DND-41 (cell line): ENCODE data around the gene NELL2.

Experiments used
- ATAC-seq: fragments of 200-7000 bp; cut with Tn5 transposase; 3 replicates; pipeline ENCODE4 v1.9.1; 2021; ENCODE audit warnings: low read depth; ENCODE audit not compliant: insufficient read depth
- DNase-seq: peaks from one replicate; pipeline ENCODE4 v3.0.0-alpha.2; 2020
- H2AFZ ChIP-seq: 2 replicates; pipeline ENCODE4 v1.6.0; 2012; ENCODE audit warnings: low read depth, low read length
- H3K27ac ChIP-seq: 2 replicates; pipeline ENCODE4 v1.5.1; 2012; ENCODE audit warnings: low read length, inconsistent platforms
- H3K27me3 ChIP-seq: fragments of 200-600 bp; sonication (generic); 2 replicates; pipeline ENCODE4 v1.6.0; 2012; ENCODE audit warnings: low read length, mild to moderate bottlenecking, inconsistent platforms; ENCODE audit not compliant: insufficient read depth, poor library complexity
- H3K36me3 ChIP-seq: 2 replicates; pipeline ENCODE4 v1.5.1; 2012; ENCODE audit warnings: low read length, inconsistent platforms; ENCODE audit not compliant: insufficient read depth
- H3K4me1 ChIP-seq: 2 replicates; pipeline ENCODE4 v1.5.1; 2012; ENCODE audit warnings: mild to moderate bottlenecking, low read length; ENCODE audit not compliant: insufficient read depth
- H3K4me2 ChIP-seq: 2 replicates; pipeline ENCODE4 v1.6.0; 2012; ENCODE audit warnings: mild to moderate bottlenecking, moderate library complexity, low read length, inconsistent platforms; ENCODE audit not compliant: insufficient read depth
- H3K4me3 ChIP-seq, 2 experiments: fragments of 200-600 bp in 1 of 2; shearing (Covaris generic) in 1 of 2; 2 replicates each; pipeline ENCODE4 v1.5.1; 2012 to 2016; ENCODE audit warnings: inconsistent platforms in 2 of 2, low read length in 2 of 2, mild to moderate bottlenecking in 2 of 2, low read depth in 1 of 2, moderate library complexity in 1 of 2
- H3K79me2 ChIP-seq: 2 replicates; pipeline ENCODE4 v1.6.0; 2012; ENCODE audit warnings: low read length, inconsistent platforms; ENCODE audit not compliant: insufficient read depth
- H3K9ac ChIP-seq: 2 replicates; pipeline ENCODE4 v1.6.0; 2012; ENCODE audit warnings: low read depth, mild to moderate bottlenecking, inconsistent platforms, low read length, moderate library complexity
- H3K9me3 ChIP-seq: 2 replicates; pipeline ENCODE4 v1.5.1; 2012; ENCODE audit warnings: low read length, moderate library complexity, mild to moderate bottlenecking, inconsistent platforms; ENCODE audit not compliant: insufficient read depth, severe bottlenecking
- H4K20me1 ChIP-seq: 2 replicates; pipeline ENCODE4 v1.6.0; 2012; ENCODE audit warnings: low read length; ENCODE audit not compliant: insufficient read depth
- EZH2 ChIP-seq: IDR thresholded peaks from 3 replicates; pipeline ENCODE4 v1.6.1; 2012; ENCODE audit warnings: borderline replicate concordance, low read depth, mild to moderate bottlenecking, moderate library complexity, low read length, inconsistent platforms; ENCODE audit not compliant: severe bottlenecking
- TF ChIP-seq, protein P1 (sequence below): IDR thresholded peaks from 2 replicates; pipeline ENCODE4 v1.5.1; 2012; ENCODE audit warnings: borderline replicate concordance, low read length, moderate library complexity, mild to moderate bottlenecking; ENCODE audit not compliant: poor library complexity, severe bottlenecking; ENCODE audit errors: extremely low read depth

The NELL2 gene

DNA sequence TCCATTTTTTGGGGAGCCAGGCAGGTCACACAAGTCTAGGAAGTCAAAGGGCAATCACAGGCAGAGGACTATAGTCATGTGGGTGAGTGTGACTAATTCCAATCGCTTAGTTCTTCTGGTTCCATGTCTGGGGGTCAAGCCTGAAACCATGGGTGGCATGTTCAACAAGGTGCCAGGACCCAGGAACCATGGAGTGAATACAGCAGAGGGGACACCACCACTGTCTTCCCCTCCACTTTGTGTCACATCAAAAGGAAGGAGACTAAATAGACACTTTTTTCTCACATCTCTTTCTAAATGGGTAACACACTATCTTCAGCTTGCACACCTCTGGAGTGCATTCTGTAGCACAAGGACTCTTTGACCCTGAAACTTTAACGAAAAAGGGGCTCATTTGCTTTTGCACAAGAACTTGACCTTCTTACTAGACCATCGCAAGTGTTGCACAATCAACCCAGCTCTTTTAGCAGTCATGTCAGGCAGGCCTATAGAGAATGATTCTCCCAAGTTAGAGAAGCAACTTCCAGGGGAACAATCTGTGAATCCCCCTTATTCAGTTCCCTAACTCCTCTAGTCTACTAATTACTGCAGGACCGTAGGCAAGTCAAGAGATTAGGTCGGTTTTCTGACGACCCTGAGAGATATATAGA, 398.7 kb downstream of the NELL2 start:
- Histone ChIP-seq H3K79me2 (no peaks in the 10 kb centered on the region), H3K27me3 (no peaks in the 10 kb centered on the region), H4K20me1 (no peaks in the 10 kb centered on the region), H3K9ac (no peak overlapping the region), H3K4me1 (no peaks in the 10 kb centered on the region), H2AFZ (no peak overlapping the region), H3K36me3 (no peaks in the 10 kb centered on the region), H3K4me3 (no peak overlapping the region), H3K27ac (no peak overlapping the region), H3K9me3 (peaks cover 28% of the 10 kb centered on the region), H3K4me2 (no peak overlapping the region)
- ATAC-seq (no peak), DNase-seq (no peak)
- TF ChIP-seq, protein P1, sequence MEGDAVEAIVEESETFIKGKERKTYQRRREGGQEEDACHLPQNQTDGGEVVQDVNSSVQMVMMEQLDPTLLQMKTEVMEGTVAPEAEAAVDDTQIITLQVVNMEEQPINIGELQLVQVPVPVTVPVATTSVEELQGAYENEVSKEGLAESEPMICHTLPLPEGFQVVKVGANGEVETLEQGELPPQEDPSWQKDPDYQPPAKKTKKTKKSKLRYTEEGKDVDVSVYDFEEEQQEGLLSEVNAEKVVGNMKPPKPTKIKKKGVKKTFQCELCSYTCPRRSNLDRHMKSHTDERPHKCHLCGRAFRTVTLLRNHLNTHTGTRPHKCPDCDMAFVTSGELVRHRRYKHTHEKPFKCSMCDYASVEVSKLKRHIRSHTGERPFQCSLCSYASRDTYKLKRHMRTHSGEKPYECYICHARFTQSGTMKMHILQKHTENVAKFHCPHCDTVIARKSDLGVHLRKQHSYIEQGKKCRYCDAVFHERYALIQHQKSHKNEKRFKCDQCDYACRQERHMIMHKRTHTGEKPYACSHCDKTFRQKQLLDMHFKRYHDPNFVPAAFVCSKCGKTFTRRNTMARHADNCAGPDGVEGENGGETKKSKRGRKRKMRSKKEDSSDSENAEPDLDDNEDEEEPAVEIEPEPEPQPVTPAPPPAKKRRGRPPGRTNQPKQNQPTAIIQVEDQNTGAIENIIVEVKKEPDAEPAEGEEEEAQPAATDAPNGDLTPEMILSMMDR, result no peak
- no peak for TF ChIP-seq EZH2

DNA sequence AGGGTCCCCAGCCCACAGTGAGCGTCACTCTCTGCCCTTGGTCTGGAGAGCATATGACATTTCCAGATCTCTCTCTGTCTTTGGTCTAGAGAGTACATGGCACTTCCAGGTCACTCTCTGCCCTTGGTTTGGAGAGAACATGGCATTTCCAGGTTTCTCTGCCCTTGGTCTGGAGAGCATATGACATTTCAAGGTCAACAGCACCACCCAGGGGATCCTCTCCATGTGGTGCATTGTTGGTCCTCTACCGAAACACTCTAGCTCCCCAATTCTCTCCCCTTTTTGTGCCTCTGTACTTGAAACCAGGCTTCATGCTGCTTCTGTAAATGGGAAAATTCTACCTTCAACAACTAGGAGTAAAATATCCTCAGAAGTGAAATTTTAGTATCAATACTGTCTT, 399.4 kb downstream of the NELL2 start:
- Histone ChIP-seq H3K4me3 (no peak overlapping the region), H3K4me1 (no peaks in the 10 kb centered on the region), H3K4me2 (no peak overlapping the region), H3K79me2 (no peaks in the 10 kb centered on the region), H4K20me1 (no peaks in the 10 kb centered on the region), H2AFZ (no peak overlapping the region), H3K27ac (no peak overlapping the region), H3K27me3 (no peaks in the 10 kb centered on the region), H3K9me3 (peaks cover 28% of the 10 kb centered on the region), H3K36me3 (no peaks in the 10 kb centered on the region), H3K9ac (no peak overlapping the region)
- ATAC-seq (no peak), DNase-seq (no peak)
- TF ChIP-seq, protein P1, result no peak
- TF ChIP-seq EZH2, result no peak

DNA sequence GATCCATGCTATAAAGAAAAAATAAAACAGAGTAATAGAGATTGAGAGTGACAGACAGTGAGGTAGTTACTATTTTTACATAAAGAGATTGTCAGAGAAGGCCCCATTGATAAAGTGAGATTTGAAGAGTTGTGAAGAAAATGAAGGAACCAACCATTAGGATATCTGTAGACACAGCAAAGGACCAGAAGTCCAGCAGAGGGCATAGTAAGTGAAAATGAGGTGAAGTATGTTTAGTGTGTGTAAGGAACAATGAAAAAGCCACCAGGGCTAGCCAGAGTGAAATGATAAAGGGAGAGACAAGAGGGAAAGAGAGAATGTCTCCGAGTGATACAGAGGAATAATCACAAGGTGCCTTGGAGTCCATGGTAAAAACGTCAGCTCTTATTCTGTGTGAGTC, 411.0 kb downstream of the NELL2 start:
- DNase-seq (no peak), ATAC-seq (no peak)
- no peaks in the 10 kb centered on the region for H3K27me3 ChIP-seq
- no peaks in the 10 kb centered on the region for H3K79me2 ChIP-seq
- H2AFZ ChIP-seq, result no peak overlapping the region
- H4K20me1 ChIP-seq, result no peaks in the 10 kb centered on the region
- TF ChIP-seq EZH2, result no peak
- TF ChIP-seq, protein P1, result no peak
- no peak overlapping the region for H3K4me2 ChIP-seq
- H3K27ac ChIP-seq, result no peak overlapping the region
- no peak overlapping the region for H3K9ac ChIP-seq
- no peaks in the 10 kb centered on the region for H3K4me1 ChIP-seq
- no peak overlapping the region for H3K4me3 ChIP-seq
- no peaks in the 10 kb centered on the region for H3K9me3 ChIP-seq
- no peaks in the 10 kb centered on the region for H3K36me3 ChIP-seq
